ENCODE data around the gene FHOD3.

GRCh38 chr18:36287653-36288052 is 9.9 kb upstream of the FHOD3 start:
- no peak for TF ChIP-seq POLR2A (IDR thresholded peaks at IDR 0.05; ENCODE audit: low read depth, low read length)
- TF ChIP-seq POLR2AphosphoS5 (IDR thresholded peaks at IDR 0.05; ENCODE audit: low read depth, low read length), result no peak
- TF ChIP-seq TAF1 (IDR thresholded peaks at IDR 0.05; ENCODE audit: low read depth, low read length), result no peak
- no peak for TF ChIP-seq SPI1 (IDR thresholded peaks at IDR 0.05; ENCODE audit: low read depth, low read length)
- TF ChIP-seq POU2F2 (IDR thresholded peaks at IDR 0.05; ENCODE audit: low read depth, low read length), result no peak

All from GM12891 (cell line).